ENCODE measurements around the gene CPSF4.

The CPSF4 gene

DNA sequence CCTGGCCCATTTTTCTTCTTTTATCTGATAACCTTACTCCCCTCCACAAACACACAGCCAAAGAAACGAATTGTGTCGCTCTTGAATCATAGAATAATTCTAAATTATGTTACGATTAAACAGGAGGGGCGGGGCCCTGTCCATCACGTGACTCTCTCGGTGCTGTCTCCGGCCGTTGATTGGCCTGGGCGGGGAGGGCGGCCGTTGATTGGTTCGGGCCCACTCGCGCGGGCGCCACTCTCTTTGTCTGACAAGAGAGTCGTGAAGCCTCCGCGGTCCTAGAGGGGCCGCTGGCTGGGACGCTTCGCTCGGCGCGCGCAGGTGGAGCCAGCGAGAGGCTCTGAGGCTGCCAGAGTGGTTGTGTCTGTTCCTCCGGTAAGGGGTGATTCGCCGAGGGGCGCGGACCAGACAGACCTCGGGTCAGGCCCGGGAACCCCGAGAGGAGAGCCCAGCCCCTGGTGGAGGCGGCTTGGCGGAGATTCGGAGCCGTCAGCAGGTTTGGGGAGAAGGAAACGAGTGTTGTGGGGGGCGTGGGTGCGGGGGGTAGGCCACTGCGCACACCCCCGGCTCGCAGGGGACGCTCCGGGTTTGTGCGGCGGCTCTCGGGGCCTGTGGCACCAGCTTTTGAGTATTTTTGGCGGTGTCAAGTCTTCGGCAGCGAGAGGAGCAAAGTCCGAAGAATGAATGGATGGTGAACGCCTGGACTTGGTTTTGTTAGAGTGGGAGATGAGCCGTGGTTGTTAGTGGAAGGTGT, 34.0 kb downstream of the CPSF4 start, which contains the start of gene ZNF789:
Gene ZNF789 (plus strand): TSS at position 330 of the 754 bp plus-strand sequence. CDS start 3,567 bp downstream, outside the sequence.
- Histone ChIP-seq H3K4me1 (peaks cover 2% of the 10 kb centered on the region), H3K27me3 (ENCODE audit: control insufficient read depth, insufficient read depth, low read length) (no peaks in the 10 kb centered on the region), H3K4me2 (ENCODE audit: low read length) (peak within 1 kb of the TSS; percentile 68), H3K79me2 (peaks cover 13% of the 10 kb centered on the region), H2AFZ (peak within 1 kb of the TSS; percentile 92), H3K9ac (no peak within 1 kb of the TSS), H3K4me3 (ENCODE audit: low read depth, low read length) (peak within 1 kb of the TSS; percentile 77), H3K36me3 (ENCODE audit: control insufficient read depth, insufficient read depth, low read length) (no peaks in the 10 kb centered on the region), H3K9me3 (ENCODE audit: control insufficient read depth, low read length) (no peaks in the 10 kb centered on the region), H3K27ac (peak within 1 kb of the TSS; percentile 86)
- TF ChIP-seq, protein P1, sequence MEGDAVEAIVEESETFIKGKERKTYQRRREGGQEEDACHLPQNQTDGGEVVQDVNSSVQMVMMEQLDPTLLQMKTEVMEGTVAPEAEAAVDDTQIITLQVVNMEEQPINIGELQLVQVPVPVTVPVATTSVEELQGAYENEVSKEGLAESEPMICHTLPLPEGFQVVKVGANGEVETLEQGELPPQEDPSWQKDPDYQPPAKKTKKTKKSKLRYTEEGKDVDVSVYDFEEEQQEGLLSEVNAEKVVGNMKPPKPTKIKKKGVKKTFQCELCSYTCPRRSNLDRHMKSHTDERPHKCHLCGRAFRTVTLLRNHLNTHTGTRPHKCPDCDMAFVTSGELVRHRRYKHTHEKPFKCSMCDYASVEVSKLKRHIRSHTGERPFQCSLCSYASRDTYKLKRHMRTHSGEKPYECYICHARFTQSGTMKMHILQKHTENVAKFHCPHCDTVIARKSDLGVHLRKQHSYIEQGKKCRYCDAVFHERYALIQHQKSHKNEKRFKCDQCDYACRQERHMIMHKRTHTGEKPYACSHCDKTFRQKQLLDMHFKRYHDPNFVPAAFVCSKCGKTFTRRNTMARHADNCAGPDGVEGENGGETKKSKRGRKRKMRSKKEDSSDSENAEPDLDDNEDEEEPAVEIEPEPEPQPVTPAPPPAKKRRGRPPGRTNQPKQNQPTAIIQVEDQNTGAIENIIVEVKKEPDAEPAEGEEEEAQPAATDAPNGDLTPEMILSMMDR (IDR thresholded peaks at IDR 0.05) = peak; percentile 17

DNA sequence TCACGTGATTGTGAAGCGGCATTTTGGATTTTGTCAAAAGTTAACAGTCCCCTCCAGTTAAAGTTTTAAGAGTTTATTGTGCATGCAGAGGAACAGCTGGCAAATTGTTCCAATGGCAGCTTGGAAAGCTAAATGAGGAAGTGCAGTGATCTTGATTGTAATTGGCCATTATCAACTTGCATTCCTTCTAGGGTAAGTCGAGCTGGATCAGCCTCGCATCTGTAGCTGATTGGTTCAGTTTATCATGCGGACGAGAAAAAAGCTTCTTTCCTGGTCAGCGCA, 34.5 kb downstream of the CPSF4 start:
- H3K27ac ChIP-seq = peak overlapping the region; percentile 37

DNA sequence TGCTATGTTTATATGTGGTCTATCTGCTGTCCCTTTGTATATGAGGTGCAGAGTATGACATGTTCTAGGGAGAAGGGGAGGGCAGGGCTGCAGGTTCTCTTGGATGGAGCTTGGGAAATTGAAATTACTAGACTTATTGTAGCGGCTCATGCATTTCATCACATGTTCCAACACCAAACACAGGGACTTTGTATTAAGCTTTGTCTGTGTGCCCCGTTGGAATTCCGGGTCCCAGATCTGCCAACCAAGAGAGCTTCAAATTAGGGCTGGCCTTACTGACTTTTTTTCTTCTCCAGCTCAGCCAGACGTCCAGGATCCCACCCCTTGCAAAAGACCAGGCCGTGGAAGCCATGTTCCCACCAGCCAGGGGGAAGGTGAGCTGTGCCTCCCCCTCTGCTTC, 37.4 kb downstream of the CPSF4 start:
- no peak overlapping the region for H3K27ac ChIP-seq
- H3K9me3 ChIP-seq (ENCODE audit: control insufficient read depth, low read length) = no peaks in the 10 kb centered on the region
- H3K4me3 ChIP-seq (ENCODE audit: low read depth, low read length) = no peak overlapping the region
- H3K79me2 ChIP-seq = peaks cover 13% of the 10 kb centered on the region
- no peaks in the 10 kb centered on the region for H3K36me3 ChIP-seq (ENCODE audit: control insufficient read depth, insufficient read depth, low read length)
- no peak overlapping the region for H2AFZ ChIP-seq
- H3K27me3 ChIP-seq (ENCODE audit: control insufficient read depth, insufficient read depth, low read length) = no peaks in the 10 kb centered on the region
- TF ChIP-seq, protein P1 (IDR thresholded peaks at IDR 0.05) = no peak
- peaks cover 2% of the 10 kb centered on the region for H3K4me1 ChIP-seq
- no peak overlapping the region for H3K4me2 ChIP-seq (ENCODE audit: low read length)
- H3K9ac ChIP-seq = no peak overlapping the region

More for the DNA sequence above, 34.5 kb downstream of the CPSF4 start:
- H3K4me2 ChIP-seq (ENCODE audit: low read length) = peak overlapping the region; percentile 68
- H3K79me2 ChIP-seq = peaks cover 13% of the 10 kb centered on the region
- no peak overlapping the region for H3K9ac ChIP-seq
- peaks cover 2% of the 10 kb centered on the region for H3K4me1 ChIP-seq
- TF ChIP-seq, protein P1 (IDR thresholded peaks at IDR 0.05) = no peak
- peak overlapping the region; percentile 77 for H3K4me3 ChIP-seq (ENCODE audit: low read depth, low read length)
- no peaks in the 10 kb centered on the region for H3K9me3 ChIP-seq (ENCODE audit: control insufficient read depth, low read length)
- peak overlapping the region; percentile 92 for H2AFZ ChIP-seq
- H3K27me3 ChIP-seq (ENCODE audit: control insufficient read depth, insufficient read depth, low read length) = no peaks in the 10 kb centered on the region
- H3K36me3 ChIP-seq (ENCODE audit: control insufficient read depth, insufficient read depth, low read length) = no peaks in the 10 kb centered on the region

DNA sequence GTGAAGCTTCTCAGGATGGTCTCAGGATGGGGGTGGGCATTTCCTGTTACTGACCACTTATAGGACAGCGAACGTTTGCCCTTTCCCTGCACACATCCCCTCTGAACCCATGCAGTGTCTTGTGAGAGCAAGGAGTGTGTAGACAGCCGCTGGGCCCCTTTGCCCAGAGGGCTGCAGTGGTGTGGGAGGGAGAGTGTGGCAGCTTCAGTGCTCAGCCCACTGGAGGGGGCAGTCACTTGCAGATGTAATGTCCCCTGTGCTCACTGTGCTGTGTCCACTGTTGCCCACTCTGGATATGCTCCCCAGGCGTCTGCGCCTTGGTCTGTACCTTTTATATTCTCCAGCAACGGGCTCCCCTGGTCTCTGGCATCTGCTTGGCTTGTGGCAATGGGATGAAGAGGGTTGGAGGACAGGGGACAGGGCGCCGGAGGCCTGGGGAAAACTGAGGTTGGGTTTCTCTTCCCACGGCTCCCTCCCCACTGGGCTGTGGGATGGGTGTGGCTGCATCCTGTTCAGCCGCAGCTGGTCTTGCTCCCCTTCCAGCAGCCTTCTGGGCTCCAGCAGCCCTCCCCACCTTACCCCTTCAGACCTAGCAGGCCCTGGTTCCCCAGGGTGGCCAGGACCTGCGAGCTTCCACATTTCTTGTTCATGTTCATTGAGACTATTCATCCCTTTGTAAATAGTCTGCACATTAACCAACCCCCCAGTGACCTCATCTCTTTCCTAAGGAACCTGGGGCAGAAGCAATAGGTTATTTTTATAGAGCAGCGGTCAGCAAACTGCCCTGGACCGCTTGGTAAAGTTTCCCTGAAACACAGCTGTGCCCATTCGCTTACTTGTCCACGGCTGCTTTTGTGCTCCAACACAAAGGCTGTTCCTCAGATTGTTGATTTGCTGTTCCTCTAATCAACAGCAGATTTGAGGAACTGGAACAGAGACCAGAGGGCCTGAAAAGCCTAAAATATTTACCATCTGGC, 40.0 kb downstream of the CPSF4 start:
- H3K4me3 ChIP-seq (ENCODE audit: low read depth, low read length) = no peak overlapping the region
- no peak overlapping the region for H3K27ac ChIP-seq
- H3K27me3 ChIP-seq (ENCODE audit: control insufficient read depth, insufficient read depth, low read length) = no peaks in the 10 kb centered on the region
- H3K9me3 ChIP-seq (ENCODE audit: control insufficient read depth, low read length) = no peaks in the 10 kb centered on the region
- H3K4me1 ChIP-seq = peaks cover 2% of the 10 kb centered on the region
- H3K4me2 ChIP-seq (ENCODE audit: low read length) = no peak overlapping the region
- H3K9ac ChIP-seq = no peak overlapping the region
- H2AFZ ChIP-seq = no peak overlapping the region
- H3K79me2 ChIP-seq = peaks cover 9% of the 10 kb centered on the region
- TF ChIP-seq, protein P1 (IDR thresholded peaks at IDR 0.05) = no peak
- no peaks in the 10 kb centered on the region for H3K36me3 ChIP-seq (ENCODE audit: control insufficient read depth, insufficient read depth, low read length)

Data from parathyroid adenoma (tissue), 2 donors.